GM18526 (cell line): ENCODE measurements around the gene NT5C1B.

Experiments
- POLR2A ChIP-seq: IDR thresholded peaks from 3 replicates; pipeline ENCODE4 v1.6.1; 2011; ENCODE audit not compliant: insufficient read length; ENCODE audit errors: extremely low read depth

Gene NT5C1B

GRCh38 chr2:18605115-18605514 lies 15.7 kb upstream of the NT5C1B start:
- no peak for TF ChIP-seq POLR2A

- no peak for TF ChIP-seq POLR2A
Observed at GRCh38 chr2:18604531-18604885, 15.1 kb upstream of the NT5C1B start.

- no peak for TF ChIP-seq POLR2A
Observed at GRCh38 chr2:18603854-18604530, 14.6 kb upstream of the NT5C1B start.

GRCh38 chr2:18602298-18602697 lies 12.9 kb upstream of the NT5C1B start:
- TF ChIP-seq POLR2A, result no peak

- TF ChIP-seq POLR2A, result no peak
Observed at GRCh38 chr2:18600255-18600613, 10.9 kb upstream of the NT5C1B start.

- TF ChIP-seq POLR2A, result no peak
Observed at GRCh38 chr2:18599509-18600254, 10.3 kb upstream of the NT5C1B start.

GRCh38 chr2:18598848-18599484 lies 9.6 kb upstream of the NT5C1B start:
- TF ChIP-seq POLR2A, result no peak

- no peak for TF ChIP-seq POLR2A
Observed at GRCh38 chr2:18597618-18598017, 8.2 kb upstream of the NT5C1B start.

- TF ChIP-seq POLR2A, result no peak
Observed at GRCh38 chr2:18596993-18597392, 7.6 kb upstream of the NT5C1B start.

- TF ChIP-seq POLR2A, result no peak
Observed at GRCh38 chr2:18593496-18593895, 4.1 kb upstream of the NT5C1B start.

GRCh38 chr2:18592372-18592771 lies 3.0 kb upstream of the NT5C1B start:
- TF ChIP-seq POLR2A, result no peak

- TF ChIP-seq POLR2A, result no peak
Observed at GRCh38 chr2:18588802-18589201, 567 bp downstream of the NT5C1B start.

GRCh38 chr2:18588049-18588448 lies 1.3 kb downstream of the NT5C1B start:
- no peak for TF ChIP-seq POLR2A

- TF ChIP-seq POLR2A, result no peak
Observed at GRCh38 chr2:18585526-18585925, 3.8 kb downstream of the NT5C1B start.

- no peak for TF ChIP-seq POLR2A
Observed at GRCh38 chr2:18584608-18584954, 4.8 kb downstream of the NT5C1B start.

GRCh38 chr2:18583905-18584607 lies 5.3 kb downstream of the NT5C1B start:
- no peak for TF ChIP-seq POLR2A
